NCI-H510A treated with DMSO at 0.1 percent for 48 hours (cell line): ENCODE data around the gene VSTM4.

Source experiments
- DNase-seq: peaks from one replicate; lab custom pipeline; 2025; lab: John Stamatoyannopoulos, UW

The VSTM4 gene

DNA sequence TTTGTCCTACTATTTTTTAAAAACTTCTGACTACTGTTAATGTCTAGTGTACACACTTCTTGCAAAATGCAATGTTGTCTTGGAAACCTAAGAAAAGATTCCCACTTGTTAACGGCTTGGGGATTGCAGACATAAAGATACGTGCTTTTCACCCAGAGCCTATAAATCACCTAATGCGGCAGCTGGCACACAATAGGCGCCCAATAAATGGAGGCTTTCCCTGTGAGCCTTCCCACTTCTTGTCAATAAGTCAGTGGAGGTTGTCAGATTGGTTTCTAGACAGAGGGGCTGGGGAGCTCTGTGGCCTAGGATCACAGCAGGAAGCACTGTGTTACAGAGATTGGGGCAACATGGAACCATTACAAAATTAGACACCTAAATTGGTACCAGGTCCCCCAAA, 74.7 kb downstream of the VSTM4 start:
- DNase-seq = no peak

DNA sequence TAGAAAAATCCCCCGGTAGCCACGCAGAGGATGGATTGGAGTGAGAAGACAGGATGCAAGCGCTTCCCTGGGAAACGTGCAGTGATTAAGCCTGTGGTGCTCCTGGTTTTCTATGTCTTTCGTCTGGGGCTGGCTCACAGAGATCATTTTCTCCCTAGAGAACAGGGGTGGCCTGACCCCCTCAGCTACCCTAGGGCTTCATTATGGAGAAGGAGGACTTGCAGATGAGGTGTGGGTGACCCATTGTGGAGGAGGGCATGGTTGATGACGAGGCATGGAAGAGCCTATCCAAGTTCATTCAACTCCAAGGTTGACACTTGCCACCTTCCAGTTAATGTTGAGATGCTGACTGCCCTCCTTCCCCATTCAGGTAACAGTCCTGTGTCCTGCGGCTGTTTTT, 75.9 kb downstream of the VSTM4 start:
- no peak for DNase-seq

DNA sequence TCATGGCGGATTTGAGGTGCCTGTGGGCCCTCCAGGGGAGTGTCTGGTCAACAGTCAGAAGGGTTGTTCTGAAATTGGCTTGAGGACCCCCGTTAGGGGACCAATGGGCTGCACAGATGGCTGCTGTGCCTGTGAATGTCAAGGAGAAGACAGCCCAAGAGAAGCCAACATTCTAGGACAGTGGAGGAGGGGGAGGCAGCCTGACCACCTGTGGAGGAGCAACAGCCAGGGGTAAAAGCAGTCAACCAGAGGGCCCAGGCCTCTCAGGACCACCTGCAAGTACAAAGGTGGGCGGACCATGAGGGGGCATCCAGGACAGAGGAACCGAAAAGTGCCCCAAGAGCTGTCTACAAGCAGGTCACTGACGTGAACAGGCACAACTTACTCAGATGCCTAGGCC, 76.6 kb downstream of the VSTM4 start:
- DNase-seq = no peak

DNA sequence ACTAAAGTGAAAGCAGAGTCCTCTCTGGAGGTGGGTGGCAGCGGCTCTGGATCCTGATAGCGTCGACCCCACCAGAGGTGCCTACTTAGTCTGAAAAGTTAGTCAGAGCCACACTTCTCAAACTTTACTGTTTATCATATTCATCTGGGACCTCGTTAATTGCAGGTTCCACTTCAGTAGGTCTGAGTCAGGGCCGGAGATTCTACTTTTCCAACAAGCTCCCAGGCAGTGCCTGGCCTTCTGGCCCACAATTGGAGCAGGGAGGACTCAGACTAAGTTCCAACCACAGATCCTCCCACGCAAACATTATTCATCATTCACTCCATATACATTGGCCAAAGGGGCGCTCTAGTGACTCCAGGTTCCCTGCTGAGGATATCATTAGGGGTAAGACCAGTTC, 78.1 kb downstream of the VSTM4 start:
- no peak for DNase-seq

DNA sequence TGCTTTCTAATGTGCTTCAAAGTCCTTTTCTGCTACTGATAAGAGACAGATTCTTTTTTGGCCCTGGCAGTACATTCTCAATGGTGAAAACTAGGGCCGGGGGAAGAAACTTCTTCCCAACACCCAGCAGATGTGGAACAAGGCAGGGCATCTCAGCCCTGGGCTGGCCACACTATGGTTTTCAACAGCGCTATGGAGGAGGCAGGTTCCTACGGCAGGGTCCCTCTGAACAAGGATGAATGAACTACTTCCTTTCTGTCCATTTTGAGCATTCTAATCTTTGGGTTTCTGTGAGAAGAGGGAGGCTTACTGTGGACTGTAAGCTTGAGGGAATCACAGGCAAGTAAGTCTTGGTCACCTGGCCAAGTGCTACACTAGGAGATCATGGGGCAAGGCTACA, 78.7 kb downstream of the VSTM4 start:
- DNase-seq = no peak

DNA sequence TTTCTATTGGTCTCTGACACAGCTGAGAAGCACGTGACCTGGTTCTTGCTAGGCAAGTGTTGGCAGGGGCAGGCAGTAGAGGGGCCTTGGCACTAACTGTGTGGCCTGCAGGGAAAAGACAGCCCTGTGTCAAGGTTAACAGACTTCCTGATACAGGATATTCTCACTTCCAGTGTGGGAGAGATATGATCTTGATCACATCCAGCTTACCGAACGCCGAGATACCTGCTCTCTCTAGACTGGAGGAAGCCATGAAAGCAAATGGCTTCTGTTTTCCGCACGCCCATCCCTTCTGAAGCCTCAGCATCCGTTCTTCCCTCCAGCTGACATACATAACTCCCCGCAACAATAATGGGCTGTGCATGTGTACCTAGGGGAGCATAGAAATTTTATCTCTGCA, 79.4 kb downstream of the VSTM4 start:
- no peak for DNase-seq

DNA sequence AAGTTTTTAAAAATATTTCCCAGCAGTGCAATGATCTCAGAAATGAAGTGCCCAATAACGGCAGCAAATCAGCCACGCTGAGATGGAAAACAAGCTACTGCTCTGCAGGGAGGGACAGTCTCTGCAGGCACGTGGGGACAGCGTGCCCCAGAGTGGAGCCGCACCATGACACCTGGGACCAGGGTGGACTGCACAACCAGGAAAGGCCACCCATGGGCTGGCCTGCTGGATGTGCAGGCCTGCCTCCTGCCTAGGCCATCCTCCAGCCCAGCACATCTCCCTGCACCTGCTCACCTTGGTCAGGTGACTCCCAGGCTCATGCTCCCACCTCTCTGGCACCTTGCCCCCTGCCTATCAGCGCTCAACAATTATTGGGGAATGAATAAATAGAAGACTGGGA, 80.4 kb downstream of the VSTM4 start:
- no peak for DNase-seq

DNA sequence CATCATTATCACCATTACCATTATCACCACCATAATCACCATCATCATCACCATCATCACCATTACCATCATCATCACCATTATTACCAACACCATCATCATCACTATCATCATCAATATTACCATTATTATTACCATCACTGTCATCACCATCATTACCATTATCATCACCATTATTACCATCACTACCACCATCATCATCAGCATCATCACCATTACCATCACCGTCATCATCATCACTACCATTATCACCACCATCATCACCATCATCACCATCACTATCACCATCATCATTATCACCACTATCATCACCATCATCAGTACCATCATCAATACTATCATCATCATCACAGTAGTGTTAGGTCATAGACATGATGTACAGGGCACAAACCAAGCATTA, 81.4 kb downstream of the VSTM4 start:
- DNase-seq = no peak

DNA sequence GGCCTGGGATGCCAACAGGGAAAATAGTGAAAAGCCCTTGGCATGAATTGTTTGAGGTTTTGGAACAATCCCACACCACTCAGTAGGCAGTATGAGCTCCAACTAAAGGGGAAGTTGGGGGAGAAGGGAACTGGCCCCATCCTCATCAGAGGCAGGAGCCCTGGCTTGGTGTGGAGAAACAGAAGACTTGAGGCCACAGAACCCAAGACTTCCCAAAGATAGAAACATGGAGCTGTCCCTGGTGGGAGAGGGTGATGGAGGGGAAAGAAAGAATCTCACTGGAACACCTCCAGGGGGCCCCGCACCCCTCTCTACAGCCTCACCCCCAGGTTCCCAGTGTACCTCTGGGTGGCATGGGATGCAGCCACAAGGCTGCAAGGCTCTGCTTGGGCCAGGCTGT, 85.7 kb downstream of the VSTM4 start:
- DNase-seq = no peak

DNA sequence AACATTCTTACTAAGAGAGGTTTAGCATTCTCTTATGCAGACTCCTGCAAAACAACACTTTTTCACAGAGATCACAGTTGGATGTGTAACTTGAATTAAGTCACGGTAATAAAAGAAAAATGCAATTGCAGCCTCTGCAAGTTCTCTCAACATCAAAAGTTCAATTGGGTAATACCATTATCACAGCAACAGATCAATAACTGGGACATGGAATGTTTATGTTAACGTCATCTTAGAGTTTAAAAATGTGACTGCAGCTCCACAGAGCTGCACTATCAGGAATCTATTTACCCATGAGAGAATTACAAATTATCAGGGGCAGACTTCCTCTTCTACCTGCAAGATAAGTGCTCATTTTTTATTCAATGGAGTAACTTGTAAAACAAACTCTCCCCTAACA, 86.7 kb downstream of the VSTM4 start:
- no peak for DNase-seq

DNA sequence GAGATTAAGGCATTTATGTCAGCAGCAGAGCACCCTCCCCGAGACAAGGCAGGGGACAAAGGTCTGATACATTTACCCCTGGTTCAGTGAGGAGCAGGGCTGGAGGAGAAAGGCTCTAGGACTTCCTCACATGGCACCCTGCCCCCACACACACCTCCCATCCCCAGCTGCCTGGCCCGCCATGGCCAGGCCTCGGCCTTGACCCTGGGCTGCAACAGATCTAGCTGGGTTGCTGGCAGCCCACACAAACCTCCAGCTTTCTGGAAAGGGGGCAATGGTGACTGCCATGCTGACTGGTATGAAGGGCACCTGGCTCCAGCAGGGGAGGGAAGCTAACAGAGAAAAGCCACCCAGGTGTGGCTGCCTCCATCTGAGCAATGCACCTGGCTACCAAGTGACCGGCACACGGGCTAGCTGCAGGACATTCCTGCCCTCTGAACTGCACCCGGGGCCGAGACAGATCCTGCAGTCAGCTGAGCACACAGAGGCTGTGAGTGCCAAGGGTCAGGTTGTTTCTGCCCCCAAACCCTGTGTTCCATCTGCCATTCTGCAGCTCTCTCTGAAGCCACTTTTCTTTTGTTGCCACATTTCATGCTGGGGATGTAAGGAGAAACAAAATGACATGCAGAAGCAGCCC, 89.9 kb downstream of the VSTM4 start:
- DNase-seq = no peak

DNA sequence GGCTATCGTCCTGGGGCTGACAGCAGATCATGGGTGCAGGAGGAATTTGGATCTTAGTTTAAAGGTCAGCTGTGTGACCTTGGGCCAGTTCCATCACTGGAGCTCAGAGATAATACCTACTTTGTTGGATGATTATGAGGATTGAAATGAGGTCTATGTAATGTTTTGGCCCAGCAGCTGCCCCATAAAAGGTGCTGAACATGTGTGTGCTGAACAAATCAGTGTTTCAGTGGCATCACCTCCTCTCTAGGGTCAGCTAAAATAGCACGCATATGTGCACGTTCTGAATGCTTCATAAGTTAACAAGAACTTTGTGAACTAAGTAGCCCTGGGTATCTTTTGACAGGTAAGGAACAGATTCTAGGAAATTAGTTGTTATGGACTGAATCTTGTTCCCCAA, 90.8 kb downstream of the VSTM4 start:
- DNase-seq = no peak

DNA sequence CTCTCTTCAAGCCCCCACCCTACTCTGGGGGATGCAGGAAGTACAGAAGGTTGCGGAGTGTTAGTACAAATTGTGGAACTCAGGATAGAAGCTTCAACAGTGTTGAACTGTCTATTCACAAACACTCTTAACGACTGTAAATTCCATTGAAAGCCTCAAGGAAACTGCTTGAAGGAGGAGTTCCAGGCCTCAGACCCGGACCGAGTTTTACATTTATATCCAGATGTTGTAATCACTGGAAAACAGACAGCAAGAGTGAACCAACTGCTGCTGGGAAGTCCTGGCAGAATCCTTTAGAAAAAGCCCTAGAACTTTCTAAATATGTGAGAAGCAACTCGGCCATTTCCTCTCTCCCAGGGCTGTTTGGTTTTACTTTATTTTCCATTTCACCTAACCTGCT, 91.6 kb downstream of the VSTM4 start:
- DNase-seq = no peak

DNA sequence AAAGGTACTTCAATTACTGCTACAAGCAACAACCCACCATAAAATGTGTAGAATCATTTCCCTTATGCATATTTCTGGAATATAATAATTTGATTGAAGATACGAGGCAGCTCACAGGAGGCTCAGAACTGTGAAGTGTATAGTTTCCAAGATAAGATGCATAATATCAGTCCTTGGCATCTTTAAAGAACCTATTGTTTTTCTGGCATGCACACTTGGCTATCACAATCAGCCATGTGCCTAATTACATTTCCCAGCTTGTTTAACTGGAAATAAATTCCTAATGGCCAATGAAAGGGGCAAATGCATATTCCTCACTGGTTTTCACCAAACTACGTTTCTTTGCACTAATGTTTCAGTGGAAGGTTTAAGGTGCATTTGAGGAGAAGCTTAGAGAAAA, 92.3 kb downstream of the VSTM4 start:
- no peak for DNase-seq

DNA sequence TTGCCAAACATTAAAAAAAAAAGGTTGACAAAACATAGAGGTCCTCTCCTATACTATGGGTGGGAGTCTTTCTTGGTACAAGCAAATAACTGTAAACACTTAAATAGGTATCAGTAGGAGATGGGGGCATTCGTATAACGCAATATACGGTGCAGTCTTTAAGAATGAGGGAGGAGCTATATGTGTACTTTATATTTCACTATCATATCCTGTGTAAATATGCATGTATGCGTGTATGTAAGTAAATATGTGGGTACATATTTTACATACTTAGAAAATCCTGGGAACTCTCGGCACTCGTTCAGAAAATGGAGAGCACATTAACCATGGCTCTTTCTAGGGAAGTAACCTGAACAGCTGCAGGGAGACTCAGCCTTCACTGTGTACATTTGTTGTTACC, 93.6 kb downstream of the VSTM4 start:
- DNase-seq = no peak

DNA sequence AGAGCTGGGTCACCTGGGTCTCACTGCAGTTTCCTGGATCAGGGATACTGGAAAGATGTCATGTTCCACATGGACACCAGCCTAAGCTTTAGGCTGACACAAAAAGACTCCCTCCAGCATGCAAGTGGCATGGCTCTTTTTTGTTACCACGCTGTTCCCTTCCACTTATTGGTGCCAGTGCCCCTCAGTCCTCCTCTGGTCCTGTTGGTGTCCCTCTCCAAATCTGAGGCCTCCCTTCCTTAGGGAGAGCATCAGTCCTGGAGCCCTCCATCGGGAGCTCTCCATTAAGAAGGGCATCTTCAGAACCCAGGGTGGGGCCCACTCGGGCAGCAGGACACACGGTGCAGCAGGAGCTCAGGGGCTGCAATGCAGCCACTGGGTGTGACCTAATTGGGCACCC, 99.6 kb downstream of the VSTM4 start:
- no peak for DNase-seq

DNA sequence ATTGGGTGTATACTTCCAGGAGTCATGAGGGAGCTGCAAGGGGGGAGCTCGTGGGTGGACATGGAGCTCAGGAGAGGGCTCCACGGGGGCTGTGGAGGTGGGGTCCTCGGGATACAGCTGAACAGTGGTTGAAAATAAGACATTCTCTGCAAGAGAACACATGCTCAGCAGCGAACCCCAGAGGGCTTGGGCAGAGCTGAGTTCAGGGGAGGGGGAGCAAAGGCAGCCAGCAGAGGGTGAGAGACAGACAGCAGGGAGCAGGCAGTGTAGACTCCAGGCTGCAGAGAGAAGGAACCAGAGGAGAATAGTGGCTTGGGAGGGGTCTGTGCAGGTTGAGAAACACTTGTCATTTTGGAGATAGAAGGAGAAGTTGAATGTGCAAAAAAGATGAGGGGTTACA, 102.7 kb downstream of the VSTM4 start:
- DNase-seq = no peak

DNA sequence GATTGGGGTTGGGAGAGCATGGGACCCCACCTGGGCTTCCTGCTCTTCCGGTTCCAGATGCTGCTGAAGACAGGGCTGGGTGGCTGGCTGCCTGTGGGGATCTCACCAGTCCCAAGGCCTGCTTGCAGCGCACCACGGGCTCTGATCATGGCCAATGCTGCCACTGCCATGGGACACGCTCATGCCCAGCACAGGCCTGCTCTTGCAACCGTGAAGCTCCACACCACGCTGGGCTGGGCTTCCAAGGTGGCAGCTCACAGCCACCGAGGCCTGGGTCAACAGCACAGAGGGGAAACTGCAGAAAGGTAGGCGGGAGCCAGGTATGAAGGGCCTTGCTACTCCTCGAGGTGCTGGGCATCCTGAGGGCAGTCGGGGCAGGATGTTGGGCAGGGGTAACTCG, 103.6 kb downstream of the VSTM4 start:
- DNase-seq = no peak

DNA sequence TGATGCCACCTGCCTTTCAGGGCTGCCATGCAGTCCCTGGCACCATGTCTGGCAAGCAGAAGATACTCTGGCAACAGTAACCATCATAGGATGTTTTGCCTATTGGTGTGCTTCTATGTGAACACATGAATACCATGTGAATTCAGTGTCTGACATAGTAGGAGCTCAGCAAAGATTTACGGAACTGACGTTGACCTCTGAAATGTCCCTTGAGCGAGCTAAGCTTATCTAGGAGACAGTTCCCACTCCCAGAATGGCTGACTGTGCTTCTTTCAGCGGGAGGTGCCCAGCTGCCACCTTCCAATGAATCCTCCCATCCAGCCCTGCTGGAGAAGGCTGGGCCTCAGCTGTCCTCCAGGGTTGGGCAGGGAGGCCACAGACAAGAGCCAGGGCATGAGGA, 104.5 kb downstream of the VSTM4 start:
- no peak for DNase-seq

DNA sequence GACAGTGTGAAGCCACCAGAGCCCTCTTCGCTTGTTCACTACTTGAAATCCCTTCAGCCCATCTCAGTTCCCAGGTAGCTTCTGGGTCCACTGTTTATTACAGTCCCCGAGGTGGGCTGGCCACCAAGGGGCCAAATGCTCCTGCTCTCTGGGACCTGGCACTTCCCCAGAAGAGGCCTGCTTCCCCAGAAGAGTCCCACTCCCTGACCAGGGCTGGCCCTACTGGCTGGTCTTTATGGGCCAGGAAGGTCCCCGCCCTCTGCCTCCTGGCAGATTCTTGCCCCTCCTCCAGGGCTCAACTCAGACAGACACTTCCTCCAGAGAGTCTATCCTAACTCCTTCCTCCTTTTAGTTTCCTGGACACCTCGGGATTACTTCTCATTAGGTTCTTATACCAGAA, 105.0 kb downstream of the VSTM4 start:
- no peak for DNase-seq

DNA sequence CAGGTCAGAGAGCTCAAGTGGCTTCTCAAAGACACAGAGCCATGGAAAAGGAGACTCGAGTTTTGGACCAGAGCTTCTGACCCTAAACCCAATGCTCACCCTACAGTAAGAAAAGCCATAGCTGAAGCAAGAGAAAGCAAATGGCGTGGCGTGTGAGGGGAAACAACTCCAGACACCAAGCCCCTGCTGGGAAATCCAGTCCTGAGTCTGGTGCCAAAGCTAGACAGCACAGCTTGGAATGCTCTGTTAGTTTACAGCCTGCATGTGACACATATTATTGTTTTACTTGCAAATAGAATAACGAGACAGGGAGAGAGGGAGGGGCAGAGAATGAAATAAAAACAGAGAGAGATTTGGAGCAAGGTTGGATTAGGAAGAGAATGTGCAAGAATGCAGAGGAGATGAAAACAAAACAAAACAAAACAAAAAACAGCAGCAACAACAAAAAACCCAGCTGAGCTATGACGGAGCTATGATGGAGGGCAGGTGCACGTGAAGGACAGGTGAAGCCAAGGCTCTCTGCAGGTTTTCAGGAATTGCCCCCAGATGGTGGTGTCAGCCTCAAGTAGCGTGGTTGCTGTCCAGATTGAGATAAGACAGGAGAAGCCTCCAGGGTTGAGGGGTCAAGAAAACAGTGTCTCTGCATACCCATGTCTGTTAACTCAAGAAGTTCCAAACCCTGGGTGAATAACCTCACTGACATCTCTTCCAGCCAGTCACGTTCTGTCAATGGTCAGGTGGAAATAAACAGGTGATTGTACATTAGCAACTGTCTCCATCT, 105.9 kb downstream of the VSTM4 start:
- DNase-seq = no peak

DNA sequence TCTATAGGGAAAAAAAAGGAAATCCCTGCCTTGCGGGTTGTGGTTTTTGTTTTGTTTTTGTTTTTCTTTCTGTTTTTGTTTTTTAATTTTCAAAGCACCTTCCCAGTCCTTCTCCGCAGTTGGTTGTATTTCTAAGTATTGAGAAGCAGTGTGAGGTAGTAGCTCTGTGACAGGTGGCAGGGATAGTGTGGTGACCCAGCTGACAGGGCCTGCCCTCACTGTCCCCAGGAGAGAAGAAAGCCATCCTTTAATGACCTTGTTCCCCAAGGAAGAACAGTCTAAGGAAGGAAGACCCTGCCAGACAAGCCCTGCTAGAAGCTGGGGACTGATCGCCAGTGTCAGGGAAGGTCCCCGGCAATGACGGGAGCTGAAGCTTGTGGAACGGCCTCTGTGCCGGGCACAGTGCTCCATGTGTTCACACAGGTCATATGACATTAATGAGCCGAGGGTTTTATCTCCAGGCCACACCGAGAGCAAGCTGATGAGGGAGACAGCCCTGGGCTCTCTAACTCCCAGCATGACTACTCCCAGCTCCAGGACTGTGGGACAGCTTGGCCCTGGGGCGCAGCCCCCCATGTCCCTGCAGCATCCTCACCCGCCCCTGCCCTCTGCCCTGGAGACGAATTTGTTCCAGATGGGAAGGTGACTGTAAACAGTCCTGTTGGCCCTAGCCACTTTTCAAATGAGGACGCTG, 106.7 kb downstream of the VSTM4 start:
- no peak for DNase-seq

DNA sequence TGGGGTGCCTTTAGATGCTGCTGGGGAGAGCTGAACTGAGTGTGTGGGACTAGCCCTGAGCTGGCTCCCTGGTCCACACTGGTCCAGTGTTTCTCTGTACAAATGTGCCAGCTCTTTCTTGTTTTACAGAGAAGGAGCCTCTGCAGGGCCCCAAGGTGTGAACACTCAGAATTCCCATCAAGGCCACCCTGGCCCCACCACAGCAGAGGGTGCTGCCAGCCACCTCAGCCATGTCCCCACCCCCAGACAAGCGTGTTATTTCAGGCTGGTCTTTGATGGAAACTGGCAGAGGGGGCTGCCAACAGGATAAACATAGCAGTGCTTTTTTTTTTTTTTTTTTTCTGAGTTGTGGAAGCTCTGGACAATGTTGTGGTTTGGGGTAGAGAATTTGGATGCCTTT, 107.2 kb downstream of the VSTM4 start:
- no peak for DNase-seq

DNA sequence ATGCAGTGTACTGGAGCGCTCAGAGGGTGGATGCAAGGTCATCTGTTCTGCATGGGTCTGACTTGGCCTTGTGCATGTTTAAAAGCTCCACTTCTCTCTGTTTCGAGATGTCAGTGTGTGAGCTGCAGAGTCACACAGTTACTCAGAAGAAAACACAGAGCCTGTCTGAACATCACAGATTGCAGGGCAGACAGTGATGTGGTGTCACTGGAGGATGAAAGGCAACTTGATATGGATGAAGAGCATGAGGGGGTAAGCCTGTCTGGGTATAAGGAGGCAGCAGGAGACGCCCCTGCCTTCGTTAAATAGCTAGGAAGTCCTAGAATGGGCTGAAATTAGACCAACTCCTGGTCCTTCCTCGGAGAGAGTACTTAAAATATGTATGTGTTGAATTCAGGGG, 108.2 kb downstream of the VSTM4 start:
- DNase-seq = no peak
